ENCODE data around the gene NFKB2.

- no peak for TF ChIP-seq CTCF (IDR thresholded peaks at IDR 0.05; ENCODE audit: insufficient read depth, low read length, poor library complexity, severe bottlenecking)
- TF ChIP-seq EZH2phosphoT487 (conservative IDR thresholded peaks at IDR 0.05; ENCODE audit: low read length), result no peak
These were observed 26.4 kb downstream of the NFKB2 start for GRCh38 chr10:102421757-102422512.
